GM21367 (cell line): ENCODE results near the gene STN1.

Experiments used
- ATAC-seq: cut with Tn5 transposase; IDR thresholded peaks from one replicate; pipeline ENCODE4 v1.9.1; 2021; ENCODE audit not compliant: unreplicated experiment

The STN1 gene

DNA sequence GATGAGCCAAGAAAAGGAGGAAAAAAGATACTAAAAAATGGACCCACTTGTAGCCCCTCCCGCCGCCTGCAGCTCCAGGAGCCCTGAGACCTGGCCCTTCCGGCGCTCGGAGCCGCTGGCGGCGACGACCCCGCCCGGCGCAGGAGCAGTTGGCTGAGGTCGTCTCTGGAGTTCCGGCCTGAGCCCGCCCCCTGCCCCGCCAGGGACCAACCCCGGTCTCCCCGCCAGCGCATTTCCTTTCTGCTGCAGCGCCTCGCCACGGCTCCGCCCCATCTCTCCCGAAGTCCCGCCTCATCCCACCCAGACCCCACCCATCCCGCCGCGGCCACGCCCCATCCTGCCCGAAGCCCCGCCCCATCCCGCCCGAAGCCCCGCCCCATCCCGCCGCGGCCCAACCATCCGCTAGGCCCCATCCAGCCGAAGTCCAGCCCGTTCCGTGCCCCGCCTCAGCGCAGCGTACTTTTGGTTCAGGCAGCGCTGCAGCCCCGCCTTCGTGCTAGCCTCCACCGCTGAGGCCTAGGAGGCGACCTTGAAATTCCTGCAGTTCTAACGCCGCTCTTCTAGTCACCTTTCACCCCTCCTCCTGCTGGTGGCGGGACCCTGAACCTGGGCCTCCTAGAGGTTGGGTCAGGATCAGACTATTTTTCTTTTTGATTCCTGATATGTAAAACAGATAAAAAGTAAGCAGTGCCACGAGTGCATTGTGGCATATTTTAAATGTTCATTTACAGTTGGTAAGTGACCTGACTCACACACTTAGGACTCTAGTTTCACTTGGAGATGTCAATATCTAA, at the start of gene STN1:
TSS of gene STN1 (minus strand) at position 132 of the 794 bp plus-strand sequence. CDS start 590 bp downstream, outside the sequence.
- peak; percentile 87 for ATAC-seq

DNA sequence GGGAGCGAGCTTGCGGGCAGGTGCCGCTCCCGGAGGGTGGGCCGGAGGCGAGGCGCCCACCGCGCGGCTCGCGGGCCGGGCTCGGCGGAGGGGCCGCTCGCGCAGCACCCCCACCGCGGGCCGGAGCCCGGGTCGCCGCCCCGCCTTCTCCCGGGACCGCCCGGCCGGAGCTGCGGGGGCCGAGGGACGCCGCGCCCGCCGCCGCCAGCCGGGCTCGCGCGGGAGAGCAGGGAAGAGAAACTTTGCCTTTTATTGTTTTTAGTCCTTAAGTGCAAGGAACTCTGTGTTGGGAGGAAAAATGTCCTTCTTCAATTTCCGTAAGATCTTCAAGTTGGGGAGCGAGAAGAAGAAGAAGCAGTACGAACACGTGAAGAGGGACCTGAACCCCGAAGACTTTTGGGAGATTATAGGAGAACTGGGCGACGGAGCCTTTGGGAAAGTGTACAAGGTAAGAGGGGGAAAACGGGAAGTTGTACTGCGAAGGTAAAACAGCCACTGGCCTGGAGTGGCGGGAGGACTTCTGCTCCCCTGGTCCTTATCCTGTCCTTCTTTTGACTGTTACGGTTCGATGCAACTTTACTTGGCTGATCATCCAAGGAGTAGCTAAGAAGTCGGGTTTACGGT, 49.6 kb upstream of the STN1 start:
- ATAC-seq: no peak

GRCh38 chr10:103966671-103967447, 48.9 kb upstream of the STN1 start, which contains the start of gene SLK:
Gene SLK, plus strand, starts transcription at chr10:103967140. Its CDS starts 606 bp downstream, at chr10:103967746.
- peak; percentile 67 for ATAC-seq

GRCh38 chr10:103960103-103960502, 42.1 kb upstream of the STN1 start:
- ATAC-seq: no peak

- no peak for ATAC-seq
Measured at GRCh38 chr10:103958996-103959395, 41.0 kb upstream of the STN1 start.

DNA sequence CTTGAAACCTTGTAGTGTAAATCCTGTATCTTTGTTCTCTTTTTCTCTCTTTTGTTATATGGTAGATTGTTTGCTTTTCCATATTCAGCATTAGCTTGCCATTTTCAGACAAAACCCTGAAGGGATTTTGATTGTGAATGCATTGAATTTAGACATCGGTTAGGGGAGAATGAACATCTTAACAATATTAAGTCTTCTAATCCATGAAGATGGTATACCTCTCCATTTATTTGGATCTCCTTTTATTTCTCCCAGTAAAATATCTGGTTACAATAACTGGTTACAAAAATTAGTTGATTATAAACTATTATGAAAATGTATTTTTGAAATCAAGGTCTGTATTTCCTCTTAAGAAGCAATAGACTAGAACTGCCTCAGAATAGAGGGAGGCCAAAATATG, 36.6 kb upstream of the STN1 start:
- no peak for ATAC-seq

DNA sequence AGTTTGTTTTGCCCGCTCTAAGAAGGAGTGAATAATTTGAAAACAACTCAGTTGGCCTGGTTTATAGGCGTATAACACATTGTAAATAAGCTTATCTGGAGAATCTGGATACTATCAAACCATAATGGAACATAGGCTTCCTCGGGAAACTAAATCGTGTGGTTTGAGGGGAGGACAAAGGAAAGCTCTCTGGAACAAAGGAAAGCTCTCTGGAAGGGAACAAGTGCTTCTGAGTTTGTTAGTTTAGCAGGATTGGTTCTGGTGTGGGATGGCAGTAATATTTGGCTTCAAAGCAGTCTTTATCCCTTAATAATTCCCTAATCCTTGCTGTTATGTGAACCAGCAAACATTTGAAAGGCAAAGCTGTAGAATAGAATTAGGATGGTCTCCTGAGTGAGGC, 34.0 kb upstream of the STN1 start:
- no peak for ATAC-seq

DNA sequence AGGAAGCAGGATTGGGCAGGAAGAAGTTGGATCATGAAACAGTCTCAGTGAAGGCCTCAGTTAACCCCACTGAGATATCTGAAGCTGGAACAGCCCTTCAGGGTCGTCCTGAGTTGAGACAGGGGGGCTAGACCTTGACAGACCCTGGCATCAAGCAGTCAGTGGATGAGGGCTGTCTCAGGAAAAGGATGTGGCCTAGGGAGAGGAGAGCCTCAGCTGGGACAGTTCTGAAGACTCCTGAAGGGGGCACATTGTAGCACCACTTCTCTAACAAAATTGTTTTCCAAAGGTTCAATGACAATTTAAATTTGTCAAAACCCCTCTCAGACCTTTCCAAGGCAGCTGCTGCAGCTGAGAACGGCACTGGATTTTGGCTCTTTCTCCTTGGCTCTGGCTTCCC, 33.2 kb upstream of the STN1 start:
- no peak for ATAC-seq

DNA sequence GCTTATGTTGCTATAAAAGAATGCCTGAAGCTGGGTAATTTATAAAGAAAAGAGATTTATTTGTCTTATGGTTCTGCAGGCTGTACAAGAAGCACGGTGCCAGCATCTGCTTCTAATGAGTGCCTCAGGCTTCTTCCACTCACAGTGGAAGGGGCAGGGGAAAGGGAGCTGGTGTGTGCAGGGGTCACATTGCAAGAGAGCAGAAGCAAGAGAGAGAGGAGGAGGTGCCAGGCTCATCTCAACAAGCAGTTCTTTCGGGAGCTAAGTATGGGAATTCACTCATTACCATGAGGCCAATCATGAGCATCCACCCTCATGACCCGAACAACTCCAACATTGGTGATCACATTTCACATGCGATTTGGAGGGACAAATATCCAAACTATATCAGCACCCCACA, 31.7 kb upstream of the STN1 start:
- ATAC-seq: no peak

GRCh38 chr10:103947799-103948516, 30.0 kb upstream of the STN1 start:
- ATAC-seq: no peak

- ATAC-seq: no peak
Measured at GRCh38 chr10:103942866-103943265, 24.9 kb upstream of the STN1 start.

DNA sequence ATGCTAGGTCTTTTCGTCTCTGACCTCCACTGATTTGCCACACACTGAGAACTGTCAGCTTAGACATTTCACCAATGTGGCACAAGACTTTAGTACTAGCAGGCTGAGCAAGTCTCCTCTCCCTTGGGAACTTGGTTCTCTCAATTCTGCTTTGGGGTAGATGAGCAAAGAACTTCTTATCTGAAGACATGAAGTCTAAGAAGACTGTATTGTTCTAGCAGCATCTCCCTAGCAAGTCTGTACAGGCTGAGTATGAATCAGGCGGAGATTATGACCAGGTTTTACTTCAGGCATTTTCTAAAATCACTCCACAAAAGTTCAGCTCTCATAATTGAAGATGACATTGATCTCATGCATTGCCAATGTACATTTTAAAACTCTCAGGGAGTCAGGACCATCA, 23.8 kb upstream of the STN1 start:
- no peak for ATAC-seq

DNA sequence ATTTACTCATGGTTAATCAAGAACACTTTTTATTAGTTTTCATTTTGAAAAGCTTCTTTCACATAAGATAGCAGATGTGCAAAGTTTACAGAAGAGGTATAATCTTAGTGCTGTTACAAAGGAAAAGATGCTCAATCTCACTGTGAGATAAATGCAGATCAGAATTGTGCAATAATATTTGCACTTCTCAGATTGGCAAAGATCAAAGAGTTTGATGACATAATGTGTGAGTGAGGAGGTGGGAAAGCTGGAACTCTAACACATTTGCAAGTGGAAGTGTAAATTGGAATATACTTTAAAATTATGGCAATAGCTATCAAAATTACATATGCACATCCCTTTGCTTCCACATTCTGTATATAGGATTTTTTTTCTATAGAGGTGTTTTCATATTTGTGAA, 21.5 kb upstream of the STN1 start:
- no peak for ATAC-seq

- ATAC-seq: no peak
Measured at GRCh38 chr10:103936022-103936421, 18.0 kb upstream of the STN1 start.

DNA sequence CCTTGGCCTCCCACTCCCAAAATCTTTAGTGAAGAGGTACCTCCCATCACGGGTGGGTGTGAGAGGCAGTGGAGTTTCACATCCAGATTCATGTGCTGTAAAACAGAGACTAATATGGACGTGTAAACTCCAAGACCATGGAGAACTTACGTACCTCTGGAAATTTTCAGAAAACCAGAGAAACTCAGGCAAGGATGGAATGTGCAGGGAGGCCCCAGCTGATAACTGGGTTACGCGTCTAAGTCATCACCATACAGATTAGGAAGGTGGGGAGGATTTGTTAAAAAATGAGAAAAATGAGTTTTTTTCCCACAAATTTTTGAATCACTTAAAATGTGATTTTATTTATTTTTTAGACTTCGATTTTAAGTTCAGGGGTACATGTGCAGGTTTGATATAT, 16.3 kb upstream of the STN1 start:
- no peak for ATAC-seq

- ATAC-seq: no peak
Measured at GRCh38 chr10:103933557-103934121, 15.7 kb upstream of the STN1 start.

DNA sequence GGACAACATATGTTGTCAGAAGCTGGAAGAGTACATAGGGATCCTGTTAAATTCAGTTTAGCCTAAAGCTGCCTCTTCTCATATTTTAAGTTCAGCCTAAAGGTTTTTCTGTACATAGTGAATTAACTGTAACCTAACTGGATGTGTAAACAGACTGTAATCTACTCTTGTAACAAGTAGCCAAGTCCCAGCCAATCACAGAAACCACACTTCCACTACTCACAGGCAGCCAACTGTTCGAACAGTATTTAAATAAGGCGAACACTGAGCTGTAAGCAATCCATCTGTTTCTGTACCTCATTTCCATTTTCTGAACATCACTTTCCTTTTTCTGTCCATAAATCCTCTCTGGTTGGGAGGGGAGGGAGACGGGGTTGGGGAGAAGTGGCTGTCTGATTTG, 15.0 kb upstream of the STN1 start:
- no peak for ATAC-seq

GRCh38 chr10:103932271-103932670, 14.3 kb upstream of the STN1 start:
- no peak for ATAC-seq

GRCh38 chr10:103931603-103932002, 13.6 kb upstream of the STN1 start:
- ATAC-seq: no peak

GRCh38 chr10:103930881-103931280, 12.9 kb upstream of the STN1 start:
- ATAC-seq: no peak

DNA sequence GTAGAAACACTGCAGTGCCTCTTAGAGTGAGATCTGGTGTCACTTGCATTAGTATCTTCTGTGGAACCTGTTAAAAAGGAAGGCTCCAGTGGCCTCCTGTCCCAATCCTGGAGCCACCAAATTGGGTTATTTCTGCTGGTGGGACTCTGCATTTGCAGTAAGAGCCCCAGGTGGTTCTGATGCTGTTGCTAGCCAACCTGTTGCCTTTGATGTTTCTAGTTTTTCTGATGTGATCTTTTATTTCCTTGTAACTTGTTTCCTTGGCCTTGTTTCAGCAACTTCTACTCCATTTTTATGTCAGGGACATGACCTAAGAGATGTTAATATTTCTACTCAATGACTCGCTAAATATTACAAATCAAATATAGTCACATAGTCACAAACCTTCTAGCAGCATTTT, 12.5 kb upstream of the STN1 start:
- no peak for ATAC-seq
